Measurements from ENCODE around the gene TCFL5.
"Not testable (repeated sequence)": the region's sequence is repeated elsewhere in the genome, so short reads cannot be mapped to it uniquely, and the experiment has no call there.

The TCFL5 gene

DNA sequence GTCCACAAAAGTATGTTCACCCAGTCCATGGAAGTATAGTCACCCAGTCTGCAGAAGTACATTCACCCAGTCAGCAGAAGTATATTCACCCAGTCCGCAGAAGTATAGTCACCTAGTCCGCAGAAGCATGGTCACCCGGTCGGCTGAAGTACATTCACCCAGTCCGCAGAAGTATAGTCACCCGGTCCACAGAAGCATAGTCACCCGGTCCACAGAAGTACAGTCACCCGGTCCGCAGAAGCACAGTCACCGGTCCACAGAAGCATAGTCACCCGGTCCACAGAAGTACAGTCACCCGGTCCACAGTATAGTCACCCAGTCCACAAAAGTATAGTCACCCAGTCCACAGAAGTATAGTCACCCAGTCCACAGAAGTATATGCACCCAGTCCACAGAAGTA is 8.8 kb downstream of the TCFL5 start:
- DNase-seq = no peak

DNA sequence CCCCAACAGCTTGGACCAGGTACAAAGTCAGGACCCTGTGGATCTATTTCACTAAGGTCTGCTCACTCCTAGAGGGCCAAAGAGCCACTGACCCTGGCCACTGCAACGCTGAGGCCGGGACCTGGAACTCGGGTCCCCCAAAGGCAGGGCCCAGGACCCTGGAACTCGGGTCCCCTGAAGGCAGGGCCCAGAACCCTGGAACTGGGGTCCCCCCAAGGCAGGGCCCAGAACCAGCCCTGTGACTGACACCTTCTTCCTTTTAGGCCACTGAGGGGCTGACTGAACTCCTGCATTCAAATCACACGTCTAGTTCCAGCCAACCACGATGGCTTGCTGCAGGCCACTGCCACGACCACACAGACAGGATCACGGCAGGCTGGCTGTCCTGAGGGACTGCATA is 9.4 kb downstream of the TCFL5 start:
- DNase-seq = no peak

DNA sequence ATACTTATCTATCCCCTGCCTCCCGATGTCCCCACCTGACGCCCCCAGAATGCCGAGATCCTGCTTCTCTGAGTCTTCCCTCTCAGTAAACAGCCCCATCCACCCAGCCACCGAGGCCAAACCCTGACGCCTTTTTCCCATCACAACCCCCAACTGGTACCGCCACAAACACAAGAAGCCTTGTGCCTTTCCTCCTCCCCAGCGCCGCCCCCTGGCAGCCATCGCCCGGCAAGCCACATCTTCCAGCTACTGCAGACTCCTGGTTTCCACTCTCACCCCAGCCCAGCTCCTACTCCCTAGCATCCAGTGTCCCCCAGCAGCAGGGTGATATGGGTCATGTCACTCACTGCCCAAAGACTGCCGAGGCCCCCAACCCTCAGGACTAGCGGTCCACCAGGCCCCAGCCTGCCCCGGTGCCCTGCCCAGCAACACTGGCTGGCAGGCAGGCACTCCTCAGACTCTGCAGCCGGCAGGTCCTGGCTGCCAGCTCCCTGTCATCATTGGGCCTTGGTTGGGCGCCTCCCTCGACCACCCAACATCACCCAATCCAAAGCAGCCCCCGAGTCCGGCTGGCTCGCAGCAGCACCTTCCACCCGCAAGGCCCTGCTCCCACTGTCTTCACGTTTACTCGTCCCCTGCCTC is 11.2 kb downstream of the TCFL5 start:
- no peak for DNase-seq

DNA sequence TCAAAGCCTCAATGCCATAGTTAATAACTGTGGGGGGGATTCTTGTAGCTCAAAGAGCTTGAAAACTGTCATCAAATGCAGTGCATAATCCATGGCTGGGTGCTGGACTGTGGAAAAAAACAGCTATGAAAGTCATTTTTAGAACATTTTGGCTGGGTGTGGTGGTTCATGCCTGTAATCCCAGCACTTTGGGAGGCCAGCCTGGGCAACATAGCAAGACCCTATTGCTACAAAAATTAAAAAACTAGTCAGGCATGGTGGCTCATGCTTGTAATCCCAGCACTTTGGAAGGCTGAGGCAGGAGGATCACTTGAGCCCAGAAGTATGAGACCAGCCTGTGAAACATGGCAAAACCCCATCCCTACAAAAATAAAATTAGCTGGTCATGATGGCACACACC is 12.2 kb downstream of the TCFL5 start:
- DNase-seq = no peak

DNA sequence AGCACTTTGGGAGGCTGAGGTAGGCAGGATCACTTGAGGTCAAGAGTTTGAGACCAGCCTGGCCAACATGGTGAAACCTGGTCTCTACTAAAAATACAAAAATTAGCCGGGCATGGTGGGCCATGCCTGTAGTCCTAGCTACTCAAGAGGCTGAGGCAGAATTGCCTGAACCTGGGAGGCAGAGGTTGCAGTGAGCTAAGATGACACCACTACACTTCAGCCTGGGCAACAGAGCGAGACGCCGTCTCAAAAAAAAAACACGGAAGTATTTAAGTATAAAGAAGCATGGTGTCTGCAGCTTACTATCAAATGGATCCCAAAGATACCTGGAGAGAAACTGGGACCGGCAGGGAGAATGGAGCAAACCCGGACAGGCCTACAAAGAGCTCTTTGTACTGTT is 12.7 kb downstream of the TCFL5 start:
- DNase-seq = not testable (repeated sequence)

DNA sequence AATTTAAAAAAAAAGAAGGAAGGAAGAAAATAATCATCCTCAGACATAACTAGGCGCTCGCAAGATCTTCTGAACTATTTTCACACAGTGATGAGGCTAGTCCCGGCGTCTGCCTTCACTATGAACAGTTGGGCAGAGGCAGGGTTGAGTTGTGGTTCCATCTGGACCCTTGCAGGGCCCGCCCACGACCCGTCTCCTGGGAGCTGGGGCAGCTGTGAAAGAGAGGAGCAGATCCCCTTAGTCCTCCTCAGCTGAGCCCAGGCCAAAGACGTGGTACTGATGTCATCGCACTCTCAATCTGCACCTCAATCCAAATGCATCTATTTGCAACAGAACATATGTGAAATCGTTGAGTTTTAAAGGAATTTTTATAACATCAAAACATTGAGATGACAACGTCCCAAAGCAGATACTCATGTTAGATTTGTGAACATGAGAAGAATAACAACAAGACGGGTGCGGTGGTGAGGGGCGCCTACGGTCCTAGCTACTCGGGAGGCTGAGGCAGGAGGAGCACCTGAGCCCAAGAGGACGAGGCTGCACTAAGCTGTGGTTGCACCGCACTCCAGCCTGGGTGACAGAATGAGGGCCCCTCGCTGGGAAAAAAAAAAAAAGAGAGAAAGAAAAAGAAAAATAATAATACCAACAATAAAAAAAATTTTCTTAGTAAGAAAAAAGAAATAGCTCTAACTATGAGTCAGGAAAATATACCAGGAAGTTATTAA is 15.3 kb downstream of the TCFL5 start:
- no peak for DNase-seq

DNA sequence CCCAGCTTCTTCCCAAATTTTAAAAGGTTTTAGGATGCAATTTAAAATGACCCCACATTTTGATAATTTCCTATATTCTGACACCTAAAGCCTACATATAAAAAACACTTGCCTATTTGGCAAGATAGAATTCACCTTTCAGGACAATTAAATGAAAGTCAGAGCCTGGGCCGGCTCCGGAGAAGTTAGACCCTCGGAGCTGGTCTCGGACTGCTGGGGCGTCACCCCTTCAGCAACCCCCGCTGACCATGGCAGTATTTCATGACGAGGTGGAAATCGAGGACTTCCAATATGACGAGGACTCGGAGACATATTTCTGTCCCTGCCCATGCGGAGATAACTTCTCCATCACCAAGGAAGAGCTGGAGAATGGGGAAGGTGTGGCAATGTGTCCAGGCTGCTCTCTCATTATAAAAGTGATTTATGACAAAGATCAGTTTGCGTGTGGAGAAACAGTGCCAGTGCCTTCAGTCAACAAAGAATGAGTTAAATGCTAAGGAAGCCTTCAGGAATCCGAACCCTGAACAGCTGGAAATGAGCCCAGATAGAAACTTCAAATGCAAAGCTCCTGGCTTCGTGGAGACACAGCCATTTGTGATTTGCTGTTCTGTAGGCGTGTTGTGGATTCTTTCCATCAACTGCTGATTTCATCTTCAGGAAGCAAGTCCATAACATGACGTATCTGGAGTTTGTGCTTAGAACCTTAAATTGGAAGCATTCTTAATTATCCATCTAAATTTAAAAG is 16.0 kb downstream of the TCFL5 start:
- no peak for DNase-seq

DNA sequence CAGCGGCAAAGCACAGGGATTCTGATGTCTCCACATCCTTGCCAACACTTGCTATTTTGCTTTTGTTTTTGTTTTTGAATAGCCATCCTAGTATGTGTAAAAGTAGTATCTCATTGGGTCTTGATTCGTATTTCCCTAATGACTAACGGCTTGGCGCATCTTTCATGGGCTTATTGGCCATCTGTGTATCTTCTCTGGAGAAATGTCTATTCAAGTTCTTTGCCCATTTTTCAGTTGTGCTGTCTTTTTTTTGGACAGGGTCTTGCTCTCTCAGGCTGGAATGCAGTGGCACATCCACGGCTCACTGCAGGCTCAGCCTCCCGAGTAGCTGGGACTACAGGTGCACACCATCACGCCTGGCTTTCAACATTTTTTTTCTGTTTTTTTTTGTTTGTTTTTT is 17.4 kb downstream of the TCFL5 start:
- no peak for DNase-seq

DNA sequence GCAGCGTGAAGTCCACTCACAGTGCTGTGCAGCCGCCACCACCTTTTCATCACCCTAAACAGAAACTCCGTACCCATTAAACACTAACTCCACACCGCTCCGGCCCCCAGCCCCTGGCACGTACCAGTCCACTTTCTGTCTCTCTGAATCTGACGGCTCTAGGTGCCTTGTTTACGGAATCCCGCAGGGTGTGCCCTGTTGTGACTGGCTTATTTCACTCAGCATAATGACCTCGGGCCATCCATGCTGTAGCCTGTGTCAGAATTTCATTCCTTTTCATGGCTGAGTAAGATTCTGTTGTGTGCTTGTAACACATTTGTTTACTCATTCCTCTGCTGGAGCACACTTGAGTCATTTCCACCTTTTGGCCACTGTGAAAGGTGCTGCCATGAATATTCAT is 18.0 kb downstream of the TCFL5 start:
- no peak for DNase-seq

DNA sequence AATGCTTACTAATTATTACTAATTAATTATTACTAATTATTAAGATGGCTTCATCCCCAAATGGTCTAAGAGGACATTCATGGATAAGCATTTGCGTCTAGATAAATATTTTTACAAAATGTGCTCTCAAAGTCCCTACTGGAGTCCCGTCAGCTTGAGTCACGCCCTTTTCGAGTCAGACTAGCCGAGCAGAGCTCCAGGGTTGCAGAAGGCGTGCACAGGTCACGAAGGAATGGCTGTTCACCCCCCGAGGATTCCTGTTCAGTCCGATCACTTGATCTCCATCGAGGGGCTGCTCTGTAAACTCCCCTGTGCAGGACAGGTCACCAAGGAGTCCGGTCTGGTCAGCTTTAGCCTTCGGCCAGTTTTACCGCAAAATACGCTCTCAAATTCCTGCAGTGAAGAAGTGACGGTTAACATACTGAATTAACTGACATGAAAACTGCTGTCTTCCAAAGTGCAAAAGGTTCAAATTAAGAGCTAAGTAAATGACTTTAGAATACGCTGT is 19.9 kb downstream of the TCFL5 start:
- no peak for DNase-seq

DNA sequence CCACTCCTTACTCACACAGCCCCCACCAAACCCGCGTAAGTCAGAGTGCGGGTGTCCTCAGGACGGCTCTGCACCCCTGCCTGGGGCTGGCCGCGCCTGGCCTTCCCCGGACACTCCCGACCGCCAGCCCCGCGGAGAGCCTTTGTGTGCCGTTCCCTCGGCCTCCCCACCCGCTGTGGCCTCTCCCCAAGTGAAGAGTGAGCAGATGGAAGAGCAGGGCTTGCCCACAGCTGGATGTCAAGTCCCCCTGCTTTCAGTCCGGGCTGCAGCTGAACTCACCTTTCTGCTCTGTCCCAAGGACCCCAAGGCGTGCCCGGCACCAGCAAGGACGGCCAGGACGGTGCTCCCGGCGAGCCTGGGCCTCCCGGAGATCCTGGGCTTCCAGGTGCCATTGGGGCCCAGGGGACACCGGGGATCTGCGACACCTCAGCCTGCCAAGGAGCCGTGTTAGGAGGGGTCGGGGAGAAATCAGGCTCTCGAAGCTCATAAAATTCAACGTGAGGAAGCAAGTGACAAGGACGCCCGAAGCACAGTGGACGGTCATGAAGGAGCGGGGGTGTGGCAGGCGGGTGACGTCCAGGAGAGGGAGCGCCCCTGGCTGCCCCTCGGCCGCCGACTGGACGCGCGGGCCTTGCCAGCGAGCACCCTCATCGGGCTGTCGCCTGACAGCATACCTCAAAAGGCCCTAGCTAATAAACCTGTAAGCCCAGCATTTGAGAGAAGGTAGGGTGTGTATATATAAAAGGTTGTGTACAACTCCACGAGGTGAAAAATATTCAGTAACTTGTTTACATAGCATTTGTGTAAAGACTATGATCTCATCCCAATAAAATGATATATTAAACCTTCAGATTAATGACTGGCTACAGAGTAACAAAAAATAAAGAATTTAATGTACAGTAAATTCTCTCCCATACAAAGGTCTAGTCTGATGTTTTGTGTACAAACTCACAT is 21.1 kb downstream of the TCFL5 start:
- no peak for DNase-seq

DNA sequence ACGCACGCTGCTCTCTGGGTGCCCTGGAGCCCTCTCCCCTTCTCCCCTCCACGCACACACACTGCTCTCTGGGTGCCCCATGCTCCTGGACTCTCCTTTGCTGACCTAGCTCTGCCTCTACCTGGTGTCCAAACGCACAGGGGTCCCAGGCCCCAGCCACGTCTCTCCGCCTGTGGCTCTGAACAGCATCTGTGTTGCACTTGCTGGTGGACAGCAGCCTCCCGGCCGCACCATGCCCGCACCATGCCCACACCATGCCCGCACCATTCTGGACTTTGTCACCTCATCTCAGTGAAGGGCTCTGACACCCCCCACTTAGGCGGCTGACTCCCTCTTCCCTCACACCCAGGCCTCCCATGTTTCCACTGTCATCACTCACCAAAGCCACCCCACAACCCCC is 21.8 kb downstream of the TCFL5 start:
- DNase-seq = no peak

DNA sequence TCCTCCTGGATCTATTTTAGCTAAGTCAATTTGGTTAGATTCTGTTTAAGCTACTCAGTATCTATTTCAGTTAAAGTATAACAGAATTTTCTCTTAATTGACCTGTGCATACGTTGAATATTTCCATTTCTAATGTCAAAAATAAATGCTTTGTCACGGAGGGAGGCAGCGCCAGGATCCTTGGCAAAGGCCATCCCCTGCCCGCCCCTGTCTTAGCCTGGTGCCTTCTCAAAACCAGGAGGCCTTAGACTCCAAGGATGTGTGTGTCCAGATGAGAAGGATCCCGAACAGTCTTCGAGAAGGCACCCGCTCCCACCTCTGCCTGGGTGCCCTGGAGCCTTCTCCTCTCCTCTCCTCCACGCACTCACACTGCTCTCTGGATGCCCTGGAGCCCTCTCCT is 22.4 kb downstream of the TCFL5 start:
- DNase-seq = no peak

DNA sequence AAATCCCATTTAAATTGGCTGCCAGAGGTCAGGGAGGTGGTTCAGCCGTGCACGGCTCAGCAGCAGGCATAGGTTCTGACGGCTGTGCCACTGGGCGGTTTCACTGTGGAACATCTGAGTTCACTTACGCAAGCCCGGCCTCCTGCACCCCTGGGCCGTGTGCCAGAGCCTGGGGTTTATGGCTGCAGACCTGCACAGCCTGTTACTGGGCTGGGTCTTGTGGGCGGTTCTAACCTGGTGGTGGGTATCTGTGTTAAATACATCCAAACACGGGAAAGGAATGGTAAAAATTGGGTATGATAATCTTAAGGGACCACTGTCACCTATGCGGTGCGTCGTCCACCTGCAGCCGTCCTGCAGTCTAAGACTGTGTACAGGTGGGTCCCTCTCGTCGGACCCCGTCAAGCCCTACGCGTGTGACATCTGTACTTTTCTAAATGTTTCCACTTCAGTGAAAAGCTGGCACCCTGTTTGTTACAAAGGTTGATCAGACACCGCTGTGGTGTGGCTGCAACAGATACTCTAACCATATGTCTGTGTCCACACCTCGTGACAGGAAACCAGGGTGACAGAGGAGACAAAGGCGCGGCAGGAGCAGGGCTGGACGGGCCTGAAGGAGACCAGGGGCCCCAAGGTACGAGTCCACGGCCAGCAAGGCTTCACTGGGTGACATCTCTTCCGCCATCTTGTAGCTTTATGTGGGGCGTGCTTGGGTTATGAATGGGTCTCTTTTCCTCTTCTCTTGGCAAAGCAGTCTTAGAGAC is 23.3 kb downstream of the TCFL5 start:
- no peak for DNase-seq

DNA sequence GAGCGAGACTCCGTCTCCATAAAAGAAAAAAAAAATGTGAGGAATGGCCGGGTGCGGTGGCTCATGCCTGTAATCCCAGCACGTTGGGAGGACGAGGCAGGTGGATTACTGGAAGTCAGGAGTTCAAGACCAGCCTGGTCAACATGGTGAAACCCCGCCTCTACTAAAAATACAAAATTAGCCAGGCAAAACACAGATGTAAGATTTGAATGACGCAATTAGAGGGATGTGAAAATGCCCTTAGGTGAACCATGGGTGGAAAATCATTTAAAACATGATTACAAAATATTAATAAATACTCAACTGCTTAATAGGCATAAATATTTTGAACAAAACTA is 23.9 kb downstream of the TCFL5 start:
- no peak for DNase-seq

DNA sequence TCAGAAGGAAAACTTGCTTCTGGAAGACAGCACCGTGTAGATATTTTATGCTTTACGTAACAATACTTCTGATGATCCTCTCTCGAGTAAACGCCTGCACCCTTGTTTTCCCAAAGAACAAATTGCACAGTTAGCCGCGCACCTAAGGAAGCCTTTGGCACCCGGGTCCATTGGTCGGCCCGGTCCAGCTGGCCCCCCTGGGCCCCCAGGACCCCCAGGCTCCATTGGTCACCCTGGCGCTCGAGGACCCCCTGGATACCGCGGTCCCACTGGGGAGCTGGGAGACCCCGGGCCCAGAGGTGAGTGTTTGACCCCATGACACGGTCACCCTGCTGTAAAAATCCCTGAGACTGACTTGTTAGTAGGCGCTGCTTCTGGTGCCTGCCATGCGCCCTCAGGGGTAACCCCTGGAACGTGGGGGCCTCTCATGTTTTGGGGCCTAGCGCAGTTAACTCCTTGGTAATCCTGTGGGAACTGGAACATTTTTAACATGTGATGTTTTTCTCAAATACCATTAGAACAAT is 24.6 kb downstream of the TCFL5 start:
- no peak for DNase-seq

DNA sequence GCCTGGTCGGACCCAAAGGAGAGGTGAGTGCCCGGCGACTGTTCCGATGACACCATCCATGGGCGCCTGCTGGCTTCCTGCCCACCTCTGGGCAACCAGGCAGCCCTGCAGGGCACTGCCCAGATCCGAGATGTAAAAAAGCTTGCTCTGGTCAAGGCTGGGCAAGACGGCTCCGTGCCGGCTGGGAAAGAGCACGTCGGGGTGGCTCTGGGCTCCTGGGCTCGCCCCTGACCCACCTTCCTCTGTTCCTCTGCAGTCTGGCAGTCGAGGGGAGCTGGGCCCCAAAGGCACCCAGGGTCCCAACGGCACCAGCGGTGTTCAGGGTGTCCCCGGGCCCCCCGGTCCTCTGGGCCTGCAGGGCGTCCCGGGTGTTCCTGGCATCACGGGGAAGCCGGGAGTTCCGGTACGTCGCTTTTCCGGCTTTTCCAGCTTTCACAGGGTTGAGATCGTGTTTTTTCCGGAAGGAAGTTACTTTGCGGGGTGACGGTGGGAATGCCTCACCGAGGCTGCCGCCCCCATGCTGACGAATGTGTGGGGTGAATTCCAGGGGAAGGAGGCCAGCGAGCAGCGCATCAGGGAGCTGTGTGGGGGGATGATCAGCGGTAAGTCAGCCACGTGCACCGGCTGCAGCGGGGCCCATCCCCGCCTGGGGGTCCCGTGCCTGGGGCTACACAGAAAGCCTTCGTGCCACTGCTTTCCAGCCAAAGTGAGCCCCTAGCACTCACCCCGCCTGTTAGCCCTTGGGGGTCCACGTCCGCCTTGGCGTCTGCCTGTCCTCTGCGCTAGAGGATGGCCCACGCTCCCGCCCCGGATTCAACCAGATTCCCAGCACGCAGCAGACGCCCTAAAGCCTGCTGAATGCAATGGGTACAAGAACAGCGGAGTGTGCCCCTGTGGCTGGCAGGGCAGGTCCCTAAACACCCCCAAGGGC is 25.4 kb downstream of the TCFL5 start:
- DNase-seq = no peak

DNA sequence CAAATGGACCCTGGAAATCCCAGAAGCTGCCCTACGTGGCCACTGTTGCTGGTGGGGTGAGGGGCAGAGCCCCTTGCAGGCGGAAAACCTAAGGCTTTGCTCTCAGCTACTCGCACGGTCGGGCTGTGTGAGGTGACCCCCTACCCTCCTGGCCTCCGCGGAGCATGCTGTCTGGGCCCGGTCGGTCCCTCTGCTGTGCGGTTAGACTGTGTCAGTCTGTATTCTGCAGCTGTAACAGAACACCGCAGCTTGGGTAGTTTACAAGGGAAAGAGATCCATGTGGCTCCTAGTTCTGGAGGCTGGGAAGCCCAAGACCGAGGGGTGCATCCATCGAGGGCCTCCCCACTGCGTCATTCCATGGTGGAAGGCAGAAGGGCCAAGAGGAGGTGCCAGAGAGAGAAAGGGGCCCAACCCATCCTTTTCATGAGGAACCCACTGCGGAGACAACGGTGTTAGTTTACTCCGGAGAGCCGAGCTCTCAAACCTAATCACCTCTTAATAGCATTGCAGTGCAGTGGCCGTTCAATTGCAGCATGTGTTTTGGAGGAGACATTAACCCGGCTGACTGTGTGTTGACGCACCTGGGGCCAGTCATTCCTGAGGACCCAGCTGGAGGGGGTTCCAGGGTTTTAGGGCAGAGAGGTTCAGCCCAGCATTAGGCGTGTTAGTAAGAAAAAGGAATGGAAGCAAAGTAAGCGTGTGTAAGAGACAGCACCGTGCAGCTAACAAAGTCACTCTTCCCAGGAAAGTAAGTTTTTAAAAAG is 26.5 kb downstream of the TCFL5 start:
- no peak for DNase-seq

DNA sequence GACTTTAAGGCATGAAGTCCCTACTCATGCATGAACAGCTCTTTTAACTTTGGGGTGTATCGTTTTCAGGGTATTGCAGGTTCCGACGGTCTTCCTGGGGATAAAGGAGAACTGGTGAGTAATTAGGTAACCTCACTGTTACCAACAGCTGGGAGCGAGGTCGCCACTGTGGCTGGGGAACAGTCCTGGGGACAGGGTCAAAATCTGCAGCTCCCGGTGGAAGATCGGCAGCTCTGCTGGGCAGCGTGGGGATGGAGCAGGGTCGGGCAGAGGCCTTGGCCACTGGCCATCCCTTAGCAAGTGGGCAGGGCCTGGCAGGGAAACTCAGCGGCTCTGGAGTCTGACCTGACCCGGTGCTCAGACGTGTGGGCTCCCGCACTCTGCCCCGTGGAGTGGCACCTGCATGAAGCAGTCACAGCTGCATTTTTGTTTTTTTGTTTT is 28.7 kb downstream of the TCFL5 start:
- DNase-seq = no peak

Data from inflammatory macrophage treated with lipopolysaccharide for 1 hour (primary cell).